Activated naive CD8-positive, alpha-beta T cell treated with anti-CD3 and anti-CD28 coated beads, Interleukin-2, amount 50 U/mL, for 24 hours (primary cell): ENCODE measurements around the gene FARP1.

ENCODE experiments used
- ATAC-seq: fragments of 150-1000 bp; cut with Tn5 transposase; one replicate; pipeline ENCODE4 v1.10.0; 2021
- DNase-seq: peaks from one replicate; pipeline ENCODE4 v3.0.0; 2021
- H3K27ac Mint-ChIP-seq: one replicate; pipeline ENCODE4 v1.8.0; 2021; ENCODE audit warnings: mild to moderate bottlenecking, mixed read lengths
- H3K27me3 Mint-ChIP-seq: one replicate; pipeline ENCODE4 v1.8.0; 2021; ENCODE audit warnings: mixed read lengths
- H3K36me3 Mint-ChIP-seq: one replicate; pipeline ENCODE4 v1.8.0; 2021; ENCODE audit warnings: low read depth, mixed read lengths
- H3K4me1 Mint-ChIP-seq: one replicate; pipeline ENCODE4 v1.8.0; 2021; ENCODE audit warnings: mixed read lengths
- H3K4me3 Mint-ChIP-seq: one replicate; pipeline ENCODE4 v1.8.0; 2021; ENCODE audit warnings: mild to moderate bottlenecking, moderate library complexity, mixed read lengths
- H3K9me3 Mint-ChIP-seq: one replicate; pipeline ENCODE4 v1.8.0; 2021; ENCODE audit warnings: mixed read lengths

The FARP1 gene

DNA sequence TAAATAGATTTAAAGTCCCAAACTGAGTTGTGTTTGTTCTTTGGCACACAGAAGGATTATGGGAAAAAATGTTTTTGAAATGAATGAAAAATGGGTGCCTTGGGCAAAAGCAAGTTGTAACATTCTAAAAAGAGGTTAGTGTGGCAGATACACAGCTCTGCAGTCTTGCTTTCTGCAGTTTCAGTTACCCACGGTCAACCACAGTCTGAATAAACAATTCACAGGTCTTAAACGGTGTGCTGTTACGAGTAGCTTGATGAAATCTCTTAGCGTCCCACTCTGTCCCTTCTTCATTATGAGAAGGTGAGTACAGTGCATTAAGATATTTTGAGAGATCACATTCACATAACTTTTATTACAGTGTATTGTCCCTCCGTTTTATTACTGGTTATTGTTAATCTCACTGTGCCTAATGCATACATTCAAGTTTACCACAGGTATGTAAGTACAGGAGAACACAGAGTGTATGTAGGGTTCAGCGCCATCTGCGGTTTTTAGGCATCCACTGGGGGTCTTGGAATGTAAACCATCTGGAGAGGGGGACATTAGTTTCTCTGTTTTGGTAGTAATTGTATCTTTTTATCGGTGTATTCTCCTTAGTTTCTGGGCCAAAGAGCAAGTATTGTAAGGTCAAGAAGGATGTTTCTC lies 8.1 kb downstream of the FARP1 start:
- H3K27me3 Mint-ChIP-seq, result peaks cover 33% of the 10 kb centered on the region
- H3K4me1 Mint-ChIP-seq, result no peaks in the 10 kb centered on the region
- no peak overlapping the region for H3K27ac Mint-ChIP-seq
- ATAC-seq, result no peak
- H3K9me3 Mint-ChIP-seq, result no peaks in the 10 kb centered on the region
- H3K4me3 Mint-ChIP-seq, result no peak overlapping the region
- no peaks in the 10 kb centered on the region for H3K36me3 Mint-ChIP-seq
- DNase-seq, result no peak

DNA sequence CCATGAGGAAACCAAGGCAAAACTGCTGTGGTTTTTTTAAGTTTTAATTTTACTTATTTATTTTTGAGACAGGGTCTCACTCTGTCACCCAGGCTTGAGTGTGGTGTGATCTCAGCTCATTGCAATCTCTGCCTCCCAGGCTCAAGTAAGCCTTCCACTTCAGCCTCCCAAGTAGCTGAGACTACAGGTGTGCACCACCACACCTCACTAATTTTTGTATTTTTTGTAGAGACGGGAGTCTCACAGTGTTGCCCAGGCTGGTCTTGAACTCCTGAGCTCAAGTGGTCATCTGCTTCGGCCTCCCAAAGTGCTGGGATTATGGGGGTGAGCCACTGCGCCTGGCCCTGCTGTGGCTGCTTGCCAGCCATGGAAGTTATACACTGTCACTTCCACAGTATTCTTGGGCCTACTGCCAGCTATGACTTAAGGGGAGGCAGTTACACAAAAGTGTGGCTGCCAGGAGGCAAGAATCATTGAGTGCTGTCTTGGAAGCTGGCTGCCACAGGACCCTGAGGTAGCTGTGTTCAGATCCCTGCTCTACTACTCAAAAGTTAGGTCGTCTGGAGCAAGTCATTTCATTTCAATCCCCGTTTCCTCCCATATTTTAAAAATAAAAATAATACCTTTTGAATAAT lies 12.7 kb downstream of the FARP1 start:
- Mint-ChIP-seq H3K4me3 (no peak overlapping the region), H3K27me3 (peaks cover 21% of the 10 kb centered on the region), H3K36me3 (no peaks in the 10 kb centered on the region), H3K9me3 (no peaks in the 10 kb centered on the region), H3K4me1 (no peaks in the 10 kb centered on the region), H3K27ac (no peak overlapping the region)
- DNase-seq, result no peak
- no peak for ATAC-seq

DNA sequence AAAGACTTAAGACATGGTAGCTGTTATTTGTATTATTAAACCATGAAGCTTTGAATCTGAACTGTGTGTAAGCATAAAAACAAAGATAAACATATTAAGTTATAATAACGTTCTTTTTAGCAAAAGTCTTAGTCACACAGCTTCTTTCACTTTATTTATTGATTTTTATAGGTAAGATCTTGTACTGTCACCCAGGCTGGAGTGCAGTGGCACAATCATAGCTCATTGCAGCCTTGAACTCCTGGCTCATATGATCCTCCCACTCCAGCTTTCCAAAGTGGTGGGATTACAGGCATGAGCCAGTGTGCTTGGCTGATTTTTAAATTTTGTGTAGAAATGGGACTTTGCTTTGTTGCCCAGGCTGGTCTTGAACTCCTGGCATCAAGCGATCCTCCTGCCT lies 13.4 kb downstream of the FARP1 start:
- H3K4me3 Mint-ChIP-seq, result no peak overlapping the region
- no peak overlapping the region for H3K27ac Mint-ChIP-seq
- no peaks in the 10 kb centered on the region for H3K9me3 Mint-ChIP-seq
- peaks cover 18% of the 10 kb centered on the region for H3K27me3 Mint-ChIP-seq
- no peaks in the 10 kb centered on the region for H3K36me3 Mint-ChIP-seq
- ATAC-seq (no peak), DNase-seq (no peak)
- no peaks in the 10 kb centered on the region for H3K4me1 Mint-ChIP-seq

DNA sequence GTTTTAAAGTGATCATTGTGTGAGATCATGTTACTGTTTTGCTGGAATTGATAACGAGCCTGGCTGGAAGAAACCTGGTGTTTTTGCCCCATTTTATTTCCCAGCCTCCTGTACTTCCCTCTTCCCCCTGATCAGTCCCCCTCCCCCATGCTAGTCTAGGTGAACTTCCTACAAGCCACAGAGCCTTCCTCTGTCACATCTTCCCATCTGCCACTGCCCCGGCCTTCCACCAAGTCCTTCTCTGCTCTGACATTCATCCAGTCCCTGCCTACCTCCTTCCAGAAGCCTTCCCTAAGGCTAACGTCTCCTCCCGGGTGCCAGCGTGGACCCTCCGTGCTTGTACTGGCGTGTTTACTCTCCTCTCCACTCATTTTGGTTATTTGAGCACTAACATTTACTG lies 14.3 kb downstream of the FARP1 start:
- ATAC-seq (no peak), DNase-seq (no peak)
- no peaks in the 10 kb centered on the region for H3K36me3 Mint-ChIP-seq
- no peak overlapping the region for H3K27ac Mint-ChIP-seq
- no peaks in the 10 kb centered on the region for H3K9me3 Mint-ChIP-seq
- peaks cover 15% of the 10 kb centered on the region for H3K27me3 Mint-ChIP-seq
- H3K4me1 Mint-ChIP-seq, result no peaks in the 10 kb centered on the region
- no peak overlapping the region for H3K4me3 Mint-ChIP-seq

DNA sequence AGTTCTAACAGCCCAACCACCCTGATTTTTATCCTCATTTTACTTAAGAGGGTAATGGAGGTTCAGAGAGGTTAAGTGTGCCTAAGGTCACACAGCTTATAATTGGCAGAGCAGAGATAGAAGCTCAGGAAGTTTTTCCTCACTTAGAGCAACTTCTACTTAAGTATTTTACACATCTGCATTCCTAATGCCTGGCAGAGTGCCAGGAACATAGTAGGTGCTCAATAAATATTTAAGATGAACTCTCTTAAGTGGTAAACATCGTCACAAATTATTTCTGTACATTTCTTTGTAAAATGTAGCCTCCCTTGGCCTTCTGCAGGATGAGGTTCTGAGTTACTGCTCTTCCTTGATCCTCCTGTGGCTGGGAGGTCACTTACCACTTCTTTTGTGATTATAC lies 14.7 kb downstream of the FARP1 start:
- DNase-seq, result no peak
- Mint-ChIP-seq H3K4me1 (no peaks in the 10 kb centered on the region), H3K27ac (no peak overlapping the region), H3K36me3 (no peaks in the 10 kb centered on the region), H3K4me3 (no peak overlapping the region), H3K9me3 (no peaks in the 10 kb centered on the region), H3K27me3 (peaks cover 15% of the 10 kb centered on the region)
- ATAC-seq, result no peak

DNA sequence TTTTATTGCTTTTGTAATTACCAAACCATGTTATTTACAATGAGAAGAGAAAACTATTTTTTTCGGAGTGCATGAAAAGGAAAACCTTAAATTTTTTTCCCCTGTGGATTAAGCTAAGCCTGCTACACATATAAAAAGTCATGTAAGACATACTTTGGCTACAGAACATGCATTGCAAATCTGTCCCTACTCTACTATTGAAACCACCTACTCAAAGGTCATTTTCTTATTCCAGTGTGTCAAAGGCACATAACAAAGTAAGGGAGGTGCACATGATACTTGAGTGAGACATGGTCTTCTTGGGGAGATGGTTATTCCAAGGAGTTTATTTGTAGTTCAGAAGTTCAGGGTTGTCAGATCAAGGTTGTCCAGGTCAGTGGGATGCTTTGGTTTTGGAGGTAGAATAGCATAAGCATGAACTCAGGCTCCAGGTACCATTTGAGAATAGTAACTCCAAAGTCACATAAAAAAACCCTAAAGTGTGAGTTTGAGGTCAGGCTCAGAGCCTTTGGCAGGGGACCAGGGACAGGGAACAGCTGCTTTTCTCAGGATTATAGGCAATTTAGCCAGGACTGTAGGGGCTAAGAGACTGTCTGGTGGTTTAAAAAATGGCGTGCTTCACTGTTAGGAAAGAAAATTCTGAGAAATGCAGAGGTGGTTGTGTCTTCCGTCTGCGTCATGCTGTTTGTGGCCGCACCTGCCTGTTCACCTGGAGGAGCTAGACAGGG lies 15.4 kb downstream of the FARP1 start:
- Mint-ChIP-seq H3K9me3 (no peaks in the 10 kb centered on the region), H3K27ac (no peak overlapping the region), H3K4me1 (no peaks in the 10 kb centered on the region), H3K4me3 (no peak overlapping the region), H3K27me3 (peaks cover 13% of the 10 kb centered on the region), H3K36me3 (no peaks in the 10 kb centered on the region)
- no peak for DNase-seq
- no peak for ATAC-seq

DNA sequence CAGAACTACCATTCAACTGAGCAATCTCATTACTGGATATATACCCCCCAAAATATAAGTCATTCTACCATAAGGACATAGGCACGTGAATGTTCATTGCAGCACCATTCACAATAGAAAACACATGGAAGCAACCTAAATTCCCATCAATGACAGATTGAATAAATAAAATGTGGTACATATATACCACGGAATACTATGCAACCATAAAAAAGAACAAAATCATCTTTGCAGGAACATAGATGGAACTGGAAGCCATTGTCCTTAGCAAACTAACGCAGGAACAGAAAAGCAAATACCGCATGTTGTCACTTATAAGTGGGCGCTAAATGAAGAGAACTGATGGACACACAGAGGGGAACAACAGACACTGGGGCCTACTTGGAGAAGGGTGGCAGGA lies 20.0 kb downstream of the FARP1 start:
- peaks cover 4% of the 10 kb centered on the region for H3K27me3 Mint-ChIP-seq
- DNase-seq (no peak), ATAC-seq (no peak)
- no peak overlapping the region for H3K27ac Mint-ChIP-seq
- H3K9me3 Mint-ChIP-seq, result no peaks in the 10 kb centered on the region
- H3K4me1 Mint-ChIP-seq, result no peaks in the 10 kb centered on the region
- no peaks in the 10 kb centered on the region for H3K36me3 Mint-ChIP-seq
- H3K4me3 Mint-ChIP-seq, result no peak overlapping the region

DNA sequence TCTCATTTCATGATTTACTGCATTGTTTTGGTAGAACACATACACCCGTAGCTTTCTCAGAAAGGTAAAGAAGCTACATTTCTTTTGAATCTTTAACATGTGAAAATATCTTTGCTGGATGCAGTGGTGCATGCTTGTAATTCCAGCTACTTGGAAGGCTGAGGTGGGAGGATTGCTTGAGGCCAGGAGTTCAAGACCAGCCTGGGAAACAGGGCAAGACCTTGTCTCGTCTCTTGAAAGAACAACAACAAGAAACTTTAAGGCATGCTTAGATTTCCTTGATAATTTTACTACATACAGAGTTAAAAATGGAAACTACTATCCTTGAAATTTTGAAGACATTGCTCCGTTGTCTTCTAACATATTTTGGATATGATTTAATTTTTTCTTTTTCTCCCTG lies 26.4 kb downstream of the FARP1 start:
- H3K9me3 Mint-ChIP-seq, result no peaks in the 10 kb centered on the region
- H3K4me1 Mint-ChIP-seq, result no peaks in the 10 kb centered on the region
- no peak overlapping the region for H3K4me3 Mint-ChIP-seq
- H3K27me3 Mint-ChIP-seq, result peaks cover 12% of the 10 kb centered on the region
- ATAC-seq, result no peak
- no peaks in the 10 kb centered on the region for H3K36me3 Mint-ChIP-seq
- H3K27ac Mint-ChIP-seq, result no peak overlapping the region
- no peak for DNase-seq

DNA sequence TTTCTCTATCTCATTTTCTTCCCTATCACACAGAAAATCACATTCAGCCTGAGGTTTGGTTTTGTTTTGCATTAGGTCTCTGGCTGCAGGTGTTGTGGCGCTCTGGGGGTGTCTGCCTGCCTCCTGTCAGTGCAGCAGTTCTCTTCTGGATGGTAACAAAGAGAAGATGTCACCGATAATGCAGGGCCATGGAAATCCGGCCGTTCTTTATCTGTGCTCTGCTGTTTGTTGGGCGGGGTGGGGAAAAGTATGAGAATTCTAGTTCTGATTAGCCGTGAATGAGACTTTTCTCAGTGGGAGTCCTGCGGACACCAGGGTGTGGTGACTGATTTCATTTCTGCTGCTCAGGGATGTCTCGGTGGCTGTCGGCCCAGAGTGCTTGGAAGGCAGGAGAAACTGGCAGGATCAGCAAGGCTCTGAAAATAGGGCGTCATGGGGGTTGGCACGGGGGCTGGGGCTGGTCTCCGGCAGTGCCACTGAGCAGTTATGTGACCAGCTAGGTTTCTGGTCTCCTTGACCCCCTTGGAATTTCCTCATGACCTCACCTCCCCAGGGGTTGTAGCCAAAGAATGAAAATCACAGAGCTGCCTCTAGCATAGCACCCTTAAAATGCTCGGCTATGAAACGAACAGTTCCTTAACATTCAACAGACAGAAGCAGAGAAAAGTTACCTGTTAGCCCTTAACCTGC lies 29.2 kb downstream of the FARP1 start:
- Mint-ChIP-seq H3K9me3 (no peaks in the 10 kb centered on the region), H3K4me3 (no peak overlapping the region), H3K4me1 (no peaks in the 10 kb centered on the region), H3K36me3 (no peaks in the 10 kb centered on the region), H3K27ac (no peak overlapping the region), H3K27me3 (peaks cover 16% of the 10 kb centered on the region)
- ATAC-seq, result no peak
- no peak for DNase-seq

DNA sequence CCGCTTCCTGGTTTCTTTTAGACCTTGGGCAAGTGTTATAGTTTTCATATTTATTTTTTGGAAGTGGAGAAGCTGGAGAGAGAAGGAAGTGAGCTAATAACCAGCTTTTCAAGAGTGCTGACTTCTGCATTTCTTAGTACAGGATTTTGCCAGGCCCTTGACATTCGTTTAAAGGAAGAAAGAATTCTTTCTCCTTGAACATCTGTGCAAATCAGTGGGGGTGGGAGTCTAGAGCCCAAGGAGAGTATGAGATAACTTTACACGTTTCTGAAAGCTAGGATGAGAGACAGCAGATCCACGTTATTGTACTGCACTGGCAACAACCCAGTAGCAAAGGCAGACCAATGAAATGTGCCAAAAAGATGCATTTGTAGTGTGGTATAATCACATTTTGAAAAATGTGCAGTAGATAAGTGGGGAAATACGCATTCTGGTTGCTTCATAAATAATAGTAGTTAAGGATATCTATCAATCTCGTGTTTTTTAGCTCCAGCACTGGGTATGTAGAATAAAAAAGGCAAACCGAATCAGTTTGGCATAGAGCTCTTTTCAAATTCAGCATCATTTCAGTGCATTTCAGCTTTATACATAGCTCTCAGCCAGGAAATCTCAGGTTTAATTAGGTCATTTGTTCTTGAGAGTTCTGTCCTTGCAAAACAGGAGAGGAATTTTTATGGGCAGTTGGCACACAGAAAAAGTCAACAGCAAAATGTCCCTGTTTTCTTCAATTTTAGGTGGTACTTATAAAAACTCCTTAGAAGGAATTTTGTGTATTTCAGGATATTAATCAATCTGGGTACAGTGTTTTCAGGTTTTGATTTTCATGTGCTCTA lies 29.9 kb downstream of the FARP1 start:
- DNase-seq (no peak), ATAC-seq (no peak)
- H3K27ac Mint-ChIP-seq, result no peak overlapping the region
- H3K4me1 Mint-ChIP-seq, result no peaks in the 10 kb centered on the region
- no peaks in the 10 kb centered on the region for H3K36me3 Mint-ChIP-seq
- no peaks in the 10 kb centered on the region for H3K9me3 Mint-ChIP-seq
- peaks cover 16% of the 10 kb centered on the region for H3K27me3 Mint-ChIP-seq
- H3K4me3 Mint-ChIP-seq, result no peak overlapping the region

DNA sequence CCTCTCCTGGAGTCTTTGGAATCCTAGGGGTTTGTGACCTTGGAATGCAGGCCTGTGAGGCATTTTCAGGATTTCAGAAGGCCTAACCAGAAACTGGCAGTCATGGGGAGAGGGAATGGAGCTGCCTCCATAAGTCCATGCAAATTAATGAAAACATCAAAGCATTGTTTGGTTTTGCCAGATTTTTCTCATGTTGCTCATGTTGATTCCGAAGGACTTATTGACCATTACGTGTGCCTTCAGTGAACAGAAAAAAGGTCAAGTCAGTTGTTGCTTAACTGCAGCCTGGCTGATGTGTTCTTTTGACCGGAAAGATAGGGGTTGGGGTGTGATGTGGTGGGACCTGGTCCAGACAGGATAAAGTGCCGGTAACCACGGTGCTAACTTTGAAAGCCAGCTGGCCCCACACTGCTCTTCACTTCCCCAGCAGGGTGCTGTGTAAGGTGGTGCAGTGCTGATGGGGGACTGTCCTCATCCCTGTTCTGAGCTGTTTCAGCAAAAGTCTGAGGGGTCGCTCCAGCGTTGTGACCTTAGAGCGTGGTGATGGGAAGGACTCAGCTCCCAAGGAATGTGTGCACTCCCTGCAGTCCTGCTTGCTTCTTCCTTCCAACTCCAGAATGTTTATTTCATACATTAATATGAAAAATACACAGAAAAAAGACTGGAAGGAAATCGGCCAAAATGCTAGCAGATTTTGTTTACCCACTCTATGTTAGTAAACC lies 30.7 kb downstream of the FARP1 start:
- H3K27me3 Mint-ChIP-seq, result peaks cover 11% of the 10 kb centered on the region
- ATAC-seq (no peak), DNase-seq (no peak)
- H3K27ac Mint-ChIP-seq, result no peak overlapping the region
- H3K9me3 Mint-ChIP-seq, result no peaks in the 10 kb centered on the region
- no peaks in the 10 kb centered on the region for H3K36me3 Mint-ChIP-seq
- H3K4me1 Mint-ChIP-seq, result no peaks in the 10 kb centered on the region
- no peak overlapping the region for H3K4me3 Mint-ChIP-seq

DNA sequence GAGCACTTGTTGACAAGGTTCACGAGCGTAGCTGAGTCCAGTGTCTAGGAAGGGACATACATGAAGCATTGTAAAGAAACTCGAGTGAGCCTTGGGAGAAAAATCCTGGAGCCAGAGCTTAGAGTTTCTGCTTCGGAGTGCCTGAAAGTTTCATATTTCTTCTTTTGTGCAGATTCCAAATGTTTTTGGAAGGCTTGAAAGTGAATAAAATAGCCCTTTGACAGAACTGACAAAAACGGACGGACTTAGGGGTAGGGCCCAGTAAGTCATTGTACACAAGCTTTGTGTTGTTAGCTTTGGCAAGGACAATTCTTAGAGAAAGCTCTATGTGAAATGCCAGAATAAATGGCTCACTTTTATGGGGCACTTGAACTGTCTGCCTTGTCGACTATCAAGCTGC lies 31.4 kb downstream of the FARP1 start:
- no peaks in the 10 kb centered on the region for H3K9me3 Mint-ChIP-seq

DNA sequence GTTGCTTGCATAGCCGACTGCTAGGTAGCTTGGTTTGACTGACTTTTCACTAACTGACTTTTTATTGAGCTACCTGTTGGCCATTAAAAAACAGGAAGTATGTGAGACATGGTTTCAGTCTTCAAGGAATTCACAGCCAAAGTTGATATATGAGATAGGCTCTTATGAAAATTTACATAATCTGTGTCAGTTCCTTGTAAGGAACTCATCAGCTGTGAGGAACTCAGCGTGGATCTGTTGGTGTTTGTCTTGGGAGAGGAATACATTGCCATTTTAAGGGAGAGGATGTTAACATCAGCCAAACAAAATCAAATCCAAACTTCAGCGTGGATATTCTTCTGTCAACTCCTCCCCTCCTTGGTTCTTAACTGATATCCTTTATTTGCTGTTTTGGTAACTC lies 32.1 kb downstream of the FARP1 start:
- ATAC-seq (no peak), DNase-seq (no peak)
- Mint-ChIP-seq H3K4me1 (no peaks in the 10 kb centered on the region), H3K27ac (no peak overlapping the region), H3K4me3 (no peak overlapping the region), H3K27me3 (peaks cover 13% of the 10 kb centered on the region), H3K36me3 (no peaks in the 10 kb centered on the region), H3K9me3 (no peaks in the 10 kb centered on the region)

More for the DNA sequence above, 31.4 kb downstream of the FARP1 start:
- Mint-ChIP-seq H3K4me1 (no peaks in the 10 kb centered on the region), H3K4me3 (no peak overlapping the region), H3K36me3 (no peaks in the 10 kb centered on the region), H3K27ac (no peak overlapping the region), H3K27me3 (peaks cover 11% of the 10 kb centered on the region)
- ATAC-seq (no peak), DNase-seq (no peak)

DNA sequence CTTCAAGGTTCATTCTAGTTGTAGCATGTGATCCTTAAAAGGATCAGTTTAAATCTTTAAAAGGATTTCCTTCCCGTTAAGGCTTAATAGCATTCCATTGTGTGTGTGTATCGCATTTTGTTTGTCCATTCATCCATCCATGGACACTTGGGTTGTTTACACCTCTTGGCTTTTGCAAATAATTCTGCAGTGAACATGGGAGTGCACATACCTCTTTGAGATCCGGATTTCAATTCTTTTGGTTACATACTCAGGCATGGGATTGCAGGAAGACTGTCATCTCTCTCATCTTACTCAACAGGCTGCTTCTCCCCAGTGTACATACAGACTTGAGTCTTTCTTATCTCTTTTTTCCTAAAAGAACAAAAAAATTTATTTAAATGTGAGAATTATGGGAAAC lies 32.9 kb downstream of the FARP1 start:
- ATAC-seq (no peak), DNase-seq (no peak)
- Mint-ChIP-seq H3K36me3 (no peaks in the 10 kb centered on the region), H3K27me3 (peaks cover 10% of the 10 kb centered on the region), H3K9me3 (no peaks in the 10 kb centered on the region), H3K27ac (no peak overlapping the region), H3K4me3 (no peak overlapping the region), H3K4me1 (no peaks in the 10 kb centered on the region)
